A549 treated with CpdA at 1 μM for 4 hours (cell line): ENCODE measurements around the gene HEG1. TPM values are rescaled to one million over a fixed set of nuclear protein-coding genes. Genes with fewer than 3 reads are reported as not detected.

ENCODE experiments used
- total RNA-seq: library from RNA; stranded (reverse); fragments of 200-300 nt; extraction: Qiagen RNA extraction; gene quantifications from 5 replicates; pipeline ENCODE4 v1.2.3, GENCODE V29; 2022; ENCODE audit warnings: low read depth

Gene HEG1
- 4.1 to 7.4 TPM (median 6.4 TPM) in 5 replicates for total RNA-seq

GRCh38 chr3:125055913-125056745, at the start of gene HEG1:
TSS of gene HEG1 (minus strand) at chr3:125055997. CDS start at chr3:125055890, 107 bp downstream.

GRCh38 chr3:124934577-124934976, 121.2 kb downstream of the HEG1 start, which contains the start of gene MUC13:
TSS of gene MUC13 (minus strand) at chr3:124934751. CDS start at chr3:124934712, 39 bp downstream.

Other genes with a start within 250 kb of the HEG1 start
- 328 to 412 TPM (median 391 TPM) in 5 replicates for gene ITGB5, start 168.6 kb downstream of the HEG1 start, total RNA-seq
- 6.9 to 9.4 TPM (median 7.7 TPM) in 5 replicates for gene MUC13, start 121.2 kb downstream of the HEG1 start, total RNA-seq
- gene SLC12A8, start 156.8 kb upstream of the HEG1 start, total RNA-seq = 0.97 to 2.3 TPM (median 1.2 TPM) in 5 replicates